H1 (cell line): ENCODE measurements around the gene OGG1.

Experiments used
- ASH2L ChIP-seq: fragments of 200-600, 300-600 bp; sonication (generic); IDR thresholded peaks from one replicate; pipeline ENCODE4 v1.7.1; 2017; ENCODE audit warnings: low read length
- CBX5 ChIP-seq: fragments of 300-800, 300-1000 bp; sonication (generic); IDR thresholded peaks from 2 replicates; pipeline ENCODE4 v1.7.1; 2016; ENCODE audit warnings: antibody characterized with exemption, low read length, low read depth
- CEBPB ChIP-seq: IDR thresholded peaks from 2 replicates; pipeline ENCODE4 v1.6.1; 2012; ENCODE audit warnings: low read depth, low read length
- CREB1 ChIP-seq: IDR thresholded peaks from 2 replicates; pipeline ENCODE4 v1.6.1; 2012; ENCODE audit warnings: inconsistent platforms
- CTCF ChIP-seq, 3 experiments: IDR thresholded peaks; 1 replicate in 2 of 3; 2 replicates in 1 of 3; pipeline versions ENCODE4 v1.5.1 to v1.6.1; 2011; ENCODE audit warnings: low read length in 3 of 3, mild to moderate bottlenecking in 3 of 3, inconsistent platforms in 2 of 3, low read depth in 1 of 3, moderate library complexity in 1 of 3; ENCODE audit not compliant: insufficient read depth in 1 of 3; ENCODE audit errors: control extremely low read depth in 1 of 3
- EZH2 ChIP-seq: fragments of 200-600 bp; sonication (generic); IDR thresholded peaks from 2 replicates; pipeline ENCODE4 v1.7.1; 2012; ENCODE audit warnings: low read depth, mild to moderate bottlenecking, moderate library complexity, low read length, inconsistent platforms; ENCODE audit not compliant: severe bottlenecking
- GABPA ChIP-seq: IDR thresholded peaks from 2 replicates; pipeline ENCODE4 v1.6.1; 2011; ENCODE audit warnings: mild to moderate bottlenecking, low read length, moderate library complexity, borderline replicate concordance; ENCODE audit not compliant: insufficient read depth
- HDAC6 ChIP-seq: IDR thresholded peaks from one replicate; pipeline ENCODE4 v1.7.1; 2012; ENCODE audit warnings: low read depth, mild to moderate bottlenecking, inconsistent platforms, low read length, moderate library complexity
- MAFK ChIP-seq: IDR thresholded peaks from 2 replicates; pipeline ENCODE4 v1.6.1; 2012; ENCODE audit warnings: low read depth, mild to moderate bottlenecking, improper control_type of control experiment, low read length
- POLR2A ChIP-seq, 2 experiments: IDR thresholded peaks; 1 replicate in 1 of 2; 2 replicates in 1 of 2; pipeline ENCODE4 v1.6.1; 2011; ENCODE audit warnings: low read depth in 2 of 2, low read length in 2 of 2, mild to moderate bottlenecking in 2 of 2; ENCODE audit errors: control extremely low read depth in 1 of 2
- YY1 ChIP-seq: IDR thresholded peaks from 2 replicates; pipeline ENCODE4 v1.6.1; 2011; ENCODE audit warnings: low read depth, mild to moderate bottlenecking, low read length

DNA sequence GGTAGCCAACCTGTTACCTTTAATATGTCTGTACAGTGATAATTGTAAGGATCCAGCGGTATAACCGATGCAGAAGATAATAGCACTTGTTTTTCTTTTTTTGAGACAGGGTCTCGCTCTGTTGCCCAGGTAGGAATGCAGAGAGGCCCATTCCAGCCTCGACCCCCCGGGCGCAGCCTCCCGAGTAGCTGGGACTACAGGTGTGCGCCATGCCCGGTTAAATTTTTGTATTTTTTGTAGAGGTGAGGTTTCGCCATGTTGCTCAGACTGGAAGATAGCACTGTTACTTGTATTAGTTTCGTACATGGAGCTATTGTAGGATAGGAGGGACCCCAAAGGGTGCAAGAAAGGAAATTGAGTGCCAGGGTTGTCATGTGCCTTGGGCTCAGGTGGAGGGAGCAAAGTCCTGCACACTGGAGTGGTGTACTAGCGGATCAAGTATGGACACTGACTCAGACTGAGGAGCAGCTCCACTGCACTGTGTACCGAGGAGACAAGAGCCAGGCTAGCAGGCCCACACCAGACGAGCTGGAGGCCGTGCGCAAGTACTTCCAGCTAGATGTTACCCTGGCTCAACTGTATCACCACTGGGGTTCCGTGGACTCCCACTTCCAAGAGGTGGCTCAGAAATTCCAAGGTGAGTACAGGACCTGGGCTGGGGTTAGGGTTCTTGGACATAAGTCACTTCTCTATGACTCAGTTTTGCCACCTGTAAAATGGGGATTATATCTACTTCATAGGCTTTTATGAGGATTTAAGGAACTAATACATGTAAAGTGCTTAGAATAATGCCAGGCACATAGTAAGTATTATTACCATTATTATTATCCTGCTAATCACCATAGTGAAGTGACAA is 1.0 kb downstream of the OGG1 start:
- no peak for TF ChIP-seq CTCF (IDR thresholded peaks at IDR 0.05; ENCODE audit: control extremely low read depth in 1 of 3, insufficient read depth in 1 of 3, low read depth in 1 of 3, low read length in 3 of 3)
- TF ChIP-seq YY1, result no peak
- TF ChIP-seq HDAC6, result no peak
- no peak for TF ChIP-seq MAFK
- TF ChIP-seq ASH2L, result no peak
- TF ChIP-seq CEBPB, result no peak
- no peak for TF ChIP-seq CREB1
- no peak for TF ChIP-seq CBX5
- TF ChIP-seq GABPA, result no peak
- TF ChIP-seq POLR2A (IDR thresholded peaks at IDR 0.05; ENCODE audit: control extremely low read depth in 1 of 2, low read depth in 2 of 2, low read length in 2 of 2), result no peak
- no peak for TF ChIP-seq EZH2
